Heart right ventricle (tissue), 16 donors: Measurements from ENCODE around the gene SLMAP. TPM values are rescaled to one million over a fixed set of nuclear protein-coding genes. Genes with fewer than 3 reads are reported as not detected.
"Not testable (repeated sequence)": the region's sequence is repeated elsewhere in the genome, so short reads cannot be mapped to it uniquely, and the experiment has no call there.

Experiments used
- ATAC-seq, 8 donors: fragments of 200-7000 bp; cut with Tn5 transposase; one replicate each; pipeline ENCODE4 v1.9.1; 2020; ENCODE audit warnings: mild to moderate bottlenecking in 8 of 8, moderate library complexity in 8 of 8, moderate number of reproducible peaks in 1 of 8
- DNase-seq, 2 donors: peaks; one replicate each; pipeline ENCODE4 v3.0.0-alpha.2; 2020
- H3K27ac ChIP-seq, 10 donors: fragments of 200-600 bp; sonication (generic) in 2 of 10; one replicate each; pipeline versions ENCODE4 v1.5.0 to v1.8.0; 2020 to 2022; ENCODE audit warnings: mild to moderate bottlenecking in 3 of 10
- H3K27me3 ChIP-seq, 7 donors: fragments of 200-600 bp; one replicate each; pipeline ENCODE4 v1.8.0; 2021 to 2022; ENCODE audit warnings: mild to moderate bottlenecking in 2 of 7
- H3K36me3 ChIP-seq, 9 donors: fragments of 200-600 bp; sonication (generic) in 1 of 9; one replicate each; pipeline versions ENCODE4 v1.5.0 to v1.8.0; 2020 to 2022; ENCODE audit warnings: mild to moderate bottlenecking in 2 of 9
- H3K4me1 ChIP-seq, 9 donors: fragments of 200-600 bp; sonication (generic) in 1 of 9; one replicate each; pipeline versions ENCODE4 v1.5.0 to v1.8.0; 2020 to 2022; ENCODE audit warnings: mild to moderate bottlenecking in 4 of 9
- H3K4me3 ChIP-seq, 10 donors: fragments of 200-600 bp; sonication (generic) in 2 of 10; one replicate each; pipeline versions ENCODE4 v1.5.0 to v1.8.0; 2020 to 2022; ENCODE audit warnings: mild to moderate bottlenecking in 7 of 10, moderate library complexity in 2 of 10
- H3K9me3 ChIP-seq, 11 donors: fragments of 200-600 bp in 10 of 11; sonication (generic) in 2 of 11; one replicate each; pipeline versions ENCODE4 v1.5.0 to v1.8.0; 2013 to 2022; ENCODE audit warnings: mild to moderate bottlenecking in 2 of 11, control low read depth in 1 of 11, moderate library complexity in 1 of 11
- whole genome bisulfite sequencing, 2 donors: extraction: QIAGEN DNeasy Blood & Tissue Kit; methylation state at CpG; one replicate each; pipeline ENCODE4 v1.1.7; 2013; ENCODE audit warnings: inconsistent platforms in 1 of 2; 5-methylcytosine and 5-hydroxymethylcytosine counted together
- intact Hi-C, 10 donors: fragments of 100-400 bp; cut with DNase I; formaldehyde crosslinking; loops; one replicate each; pipeline versions ENCODE4 v1.11.1 to v1.14.2; 2022
- polyA plus RNA-seq, 2 donors: library from polyadenylated mRNA; stranded (reverse); fragments of 200-250 nt; gene quantifications; one replicate each; pipeline ENCODE4 v1.2.3, GENCODE V29; 2013
- total RNA-seq, 10 donors: library from RNA; stranded (reverse); fragmentation: NEBNext Ultra II Directional in 3 of 10; extraction: Animal tissue kit (Norgen Biotek cat#: 25700) in 3 of 10; gene quantifications; one replicate each; pipeline versions ENCODE4 v1.2.1 to v1.2.4, GENCODE V29; 2021 to 2023
- TF ChIP-seq, protein P1 (sequence below), 9 donors: fragments of 200-600 bp; sonication (generic) in 2 of 9; IDR thresholded peaks; one replicate each; pipeline versions ENCODE4 v1.5.0 to v1.8.0; 2021 to 2022; ENCODE audit warnings: antibody characterized with exemption in 9 of 9, mild to moderate bottlenecking in 5 of 9, moderate library complexity in 1 of 9
- donor health status: Arrhythmogenic right ventricular cardiomyopathy.
- donor health status: ischemic (EF 13 %, LVEDD 7.1; RV severe dilation, severe dysfunction).
- donor health status: healthy with polysubstance abuse.
- donor health status: DM: no; HTN: yes; CAD: no.
- donor health status: DM: no; HTN: no; CAD: no.
- donor health status: ischemic (EF 25% LVEDD 6.9; RV normal size, moderate dysfunction).
- donor health status: ischemic (EF 25% LVEDD 5.7; RV mildly dilated, moderate dysfunction).
- donor health status: healthy.
- donor health status: DM: yes; HTN: yes; CAD: no.
- donor health status: Ischemic cardiomyopathy.
- donor health status: ischemic (EF 35%, LVEDD 5.7; RV mildly dilated, moderate dysfunction).
- donor health status: nonischemic (EF 11% LVEDD 7.7; RV severe dilation, severe dysfunction).
- donor health status: DM: yes; HTN: yes; CAD: no.
- donor health status: PGD.
- donor health status: ischemic (EF 29% LVEDD 5.4; RV normal size, mild dysfunction).
- donor health status: nonischemic (EF 23%, LVEDD 6.1; RV moderate dilation, normal function).

The SLMAP gene
- total and polyA plus RNA-seq, 12 donors = 65.8 to 724 (median 341) TPM

DNA sequence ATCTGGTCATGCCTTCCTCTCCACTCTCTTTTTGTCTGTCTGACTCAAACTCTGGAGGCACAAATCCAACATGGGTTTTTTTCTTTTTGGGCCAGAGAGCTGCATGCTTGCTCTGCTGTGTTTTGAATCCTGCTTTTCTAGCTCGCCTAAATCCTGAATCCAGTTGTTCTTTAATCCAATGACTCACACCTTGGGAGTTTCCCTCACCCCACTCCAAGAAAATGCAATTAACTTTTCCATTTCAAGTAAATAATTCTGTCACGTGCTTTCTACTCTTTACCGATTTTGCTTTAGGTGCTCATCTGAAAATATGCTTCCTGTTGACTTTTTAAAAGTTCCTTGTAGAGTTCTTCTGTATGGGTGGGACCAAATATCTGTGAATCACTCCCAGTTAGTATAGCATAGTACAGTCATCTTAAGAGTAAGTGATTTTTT is 47.6 kb downstream of the SLMAP start:
- WGBS, 2 donors = 27 to 39% methylated on average over 3 of the region's 3 CpGs
- TF ChIP-seq, protein P1, sequence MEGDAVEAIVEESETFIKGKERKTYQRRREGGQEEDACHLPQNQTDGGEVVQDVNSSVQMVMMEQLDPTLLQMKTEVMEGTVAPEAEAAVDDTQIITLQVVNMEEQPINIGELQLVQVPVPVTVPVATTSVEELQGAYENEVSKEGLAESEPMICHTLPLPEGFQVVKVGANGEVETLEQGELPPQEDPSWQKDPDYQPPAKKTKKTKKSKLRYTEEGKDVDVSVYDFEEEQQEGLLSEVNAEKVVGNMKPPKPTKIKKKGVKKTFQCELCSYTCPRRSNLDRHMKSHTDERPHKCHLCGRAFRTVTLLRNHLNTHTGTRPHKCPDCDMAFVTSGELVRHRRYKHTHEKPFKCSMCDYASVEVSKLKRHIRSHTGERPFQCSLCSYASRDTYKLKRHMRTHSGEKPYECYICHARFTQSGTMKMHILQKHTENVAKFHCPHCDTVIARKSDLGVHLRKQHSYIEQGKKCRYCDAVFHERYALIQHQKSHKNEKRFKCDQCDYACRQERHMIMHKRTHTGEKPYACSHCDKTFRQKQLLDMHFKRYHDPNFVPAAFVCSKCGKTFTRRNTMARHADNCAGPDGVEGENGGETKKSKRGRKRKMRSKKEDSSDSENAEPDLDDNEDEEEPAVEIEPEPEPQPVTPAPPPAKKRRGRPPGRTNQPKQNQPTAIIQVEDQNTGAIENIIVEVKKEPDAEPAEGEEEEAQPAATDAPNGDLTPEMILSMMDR (IDR thresholded peaks at IDR 0.05) = no peak
- Histone ChIP-seq H3K27ac (peak overlapping the region in 5 of 10 donors; percentile 0 to 45 (median 25)), H3K9me3 (no peaks in the 10 kb centered on the region), H3K36me3 (no peaks in the 10 kb centered on the region), H3K4me3 (peak overlapping the region in 1 of 10 donors; percentile 2), H3K27me3 (no peaks in the 10 kb centered on the region), H3K4me1 (peaks cover 0 to 53% (median 48%) of the 10 kb centered on the region in 9 donors)
- intact Hi-C loops = loop anchor here in 1 of 10 donors (5.0 kb wide), 1 partner anchor 46 kb away; the partner anchor contains the start of gene SLMAP
- ATAC-seq (peak; percentile 73 to 87 (median 82)), DNase-seq (peak in 1 of 2 donors; percentile 32)

DNA sequence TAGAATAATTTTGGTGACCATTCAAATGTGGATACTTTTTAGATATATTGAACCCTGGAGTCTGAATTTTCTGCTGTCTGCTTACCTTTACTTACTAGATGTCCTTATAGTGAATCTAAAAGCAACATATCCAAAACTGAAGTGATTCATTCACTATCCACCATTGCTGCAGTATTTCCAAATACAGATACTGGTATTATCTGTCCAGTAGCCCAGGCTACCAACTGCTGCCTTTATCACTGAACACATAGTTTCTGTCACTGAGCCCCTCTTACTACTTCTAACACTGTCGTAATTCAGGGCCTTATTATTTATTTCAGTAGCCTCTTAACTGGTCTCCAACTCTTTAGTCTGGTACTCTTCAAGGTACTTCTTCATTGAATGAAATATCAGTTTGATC is 49.2 kb downstream of the SLMAP start:
- Histone ChIP-seq H3K27me3 (no peaks in the 10 kb centered on the region), H3K36me3 (no peaks in the 10 kb centered on the region), H3K9me3 (no peaks in the 10 kb centered on the region), H3K27ac (no peak overlapping the region), H3K4me3 (no peak overlapping the region), H3K4me1 (peaks cover 0 to 57% (median 50%) of the 10 kb centered on the region in 9 donors)
- intact Hi-C loops = no loop called here
- TF ChIP-seq, protein P1 (IDR thresholded peaks at IDR 0.05) = no peak
- ATAC-seq = no peak
- no peak for DNase-seq
- WGBS, 2 donors = 46 to 67% methylated on average over 1 of the region's 1 CpG

DNA sequence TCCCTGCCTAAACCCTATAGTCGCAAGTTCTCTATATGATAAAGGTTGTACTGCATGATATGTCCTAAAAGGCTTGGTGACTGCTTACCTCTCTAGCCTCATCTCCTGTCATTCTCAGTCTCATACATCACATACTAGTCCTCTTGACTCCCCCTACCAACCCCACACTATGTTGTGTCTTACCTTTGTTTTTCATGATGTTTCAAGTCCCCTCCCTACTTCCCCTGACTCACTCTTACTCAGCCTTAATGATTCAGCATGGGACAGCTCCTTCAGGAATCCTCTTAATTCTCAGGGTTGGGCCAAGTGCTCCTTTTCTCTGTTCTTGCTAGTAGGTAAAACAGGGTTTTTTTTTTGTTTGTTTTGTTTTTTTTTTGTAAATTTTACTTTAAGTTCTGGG is 49.6 kb downstream of the SLMAP start:
- no peak overlapping the region for H3K27ac ChIP-seq
- WGBS, 2 donors = 93 to 96% methylated on average over 1 of the region's 1 CpG
- ATAC-seq = peak in 2 of 8 donors; percentile 31 to 50

DNA sequence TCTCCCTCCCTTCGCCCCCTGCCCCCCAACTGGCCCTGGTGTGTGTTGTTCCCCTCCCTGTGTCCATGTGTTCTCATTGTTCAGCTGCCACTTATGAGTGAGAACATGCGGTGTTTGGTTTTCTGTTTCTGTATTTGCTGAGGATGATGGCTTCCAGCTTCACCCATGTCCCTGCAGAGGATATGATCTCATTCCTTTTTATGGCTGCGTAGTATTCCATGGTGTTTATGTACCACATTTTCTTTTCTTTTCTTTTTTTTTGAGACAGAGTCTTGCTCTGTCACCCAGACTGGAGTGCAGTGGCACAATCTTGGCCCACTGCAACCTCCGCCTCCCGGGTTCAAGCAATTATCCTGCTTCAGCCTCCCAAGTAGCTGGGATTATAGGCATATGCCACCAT is 50.1 kb downstream of the SLMAP start:
- WGBS, 2 donors = 97 to 99% methylated on average over 5 of the region's 5 CpGs
- H3K9me3 ChIP-seq, intact Hi-C loops, H3K4me3 ChIP-seq, DNase-seq, H3K27ac ChIP-seq, ATAC-seq, H3K27me3 ChIP-seq, H3K36me3 ChIP-seq: not testable (repeated sequence)
- peaks cover 0 to 50% (median 49%) of the 10 kb centered on the region in 9 donors for H3K4me1 ChIP-seq

More for the DNA sequence above, 49.6 kb downstream of the SLMAP start:
- Histone ChIP-seq H3K9me3 (no peaks in the 10 kb centered on the region), H3K4me3 (no peak overlapping the region), H3K4me1 (peaks cover 0 to 55% (median 50%) of the 10 kb centered on the region in 9 donors), H3K36me3 (no peaks in the 10 kb centered on the region), H3K27me3 (no peaks in the 10 kb centered on the region)
- DNase-seq = no peak
- TF ChIP-seq, protein P1 (IDR thresholded peaks at IDR 0.05) = no peak
- intact Hi-C loops = no loop called here

DNA sequence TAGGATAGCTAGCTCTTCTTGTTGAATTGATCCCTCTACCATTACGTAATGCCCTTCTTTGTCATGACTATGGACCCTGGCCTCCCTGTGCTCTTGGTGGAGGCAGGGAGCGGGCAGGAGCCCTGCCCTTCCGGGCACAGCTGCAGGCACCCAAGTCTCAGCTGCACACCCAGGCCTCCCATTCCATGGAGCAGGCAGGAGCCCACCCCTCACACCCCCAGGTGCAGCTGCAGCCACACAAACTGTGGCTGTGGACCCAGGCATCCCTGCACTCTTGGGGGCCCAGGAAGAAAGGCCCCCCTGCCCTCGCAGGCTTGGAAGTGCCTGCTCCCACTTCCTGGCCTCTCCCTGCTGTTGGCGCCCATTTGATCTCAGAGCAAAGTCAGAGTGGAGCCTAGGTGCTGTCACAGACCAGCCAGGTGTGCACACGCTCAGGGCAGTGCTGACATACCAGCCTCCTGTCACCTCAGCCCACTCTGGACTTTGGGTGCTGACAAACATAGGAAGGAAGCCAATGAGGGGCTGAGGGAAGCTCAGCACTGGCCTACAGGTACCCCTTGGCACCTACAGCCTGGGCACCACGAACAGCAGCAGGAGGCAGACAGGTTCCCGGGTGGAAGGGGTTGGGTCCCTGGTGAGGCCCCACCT is 53.0 kb downstream of the SLMAP start:
- H3K27ac ChIP-seq = no peak overlapping the region
- 90 to 95% methylated on average over 8 of the region's 8 CpGs for WGBS, 2 donors
- ATAC-seq = peak in 5 of 8 donors; percentile 8 to 58 (median 30)
- no peak for DNase-seq
- H3K4me1 ChIP-seq = peaks cover 0 to 24% (median 21%) of the 10 kb centered on the region in 9 donors
- TF ChIP-seq, protein P1 (IDR thresholded peaks at IDR 0.05) = no peak
- peaks cover 0 to 16% (median 9%) of the 10 kb centered on the region in 11 donors for H3K9me3 ChIP-seq
- no peaks in the 10 kb centered on the region for H3K27me3 ChIP-seq
- no peaks in the 10 kb centered on the region for H3K36me3 ChIP-seq
- intact Hi-C loops = no loop called here
- no peak overlapping the region for H3K4me3 ChIP-seq
